Thoracic aorta (tissue), 2 donors: ENCODE data around the gene GSTT2B. TPM values are rescaled to one million over a fixed set of nuclear protein-coding genes. Genes with fewer than 3 reads are reported as not detected.
"Not testable (repeated sequence)": the region's sequence is repeated elsewhere in the genome, so short reads cannot be mapped to it uniquely, and the experiment has no call there.

Experiments used
- ATAC-seq: fragments of 150-250 bp; one replicate; pipeline ENCODE4 v1.8.0; 2017; ENCODE audit warnings: low read depth; ENCODE audit not compliant: insufficient number of reproducible peaks, low FRiP score
- DNase-seq: peaks from one replicate; pipeline ENCODE4 v3.0.0-alpha.2; 2020; ENCODE audit warnings: low spot score
- H3K27ac ChIP-seq, 2 donors: fragments of 200-600 bp; sonication (generic); 1 replicate in 1 of 2; 2 replicates in 1 of 2; pipeline ENCODE4 v1.5.1; 2016; ENCODE audit warnings: mild to moderate bottlenecking in 2 of 2, moderate library complexity in 2 of 2
- H3K27me3 ChIP-seq: fragments of 200-600 bp; sonication (generic); replicated peaks from 2 replicates; pipeline ENCODE4 v1.6.0; 2016; ENCODE audit warnings: mild to moderate bottlenecking; ENCODE audit not compliant: insufficient read depth
- H3K36me3 ChIP-seq: fragments of 200-600 bp; sonication (generic); one replicate; pipeline ENCODE4 v1.5.1; 2016
- H3K4me1 ChIP-seq, 2 donors: fragments of 200-600 bp; sonication (generic); 1 replicate in 1 of 2; 2 replicates in 1 of 2; pipeline versions ENCODE4 v1.5.1 to v1.6.0; 2016; ENCODE audit warnings: low read depth in 2 of 2, mild to moderate bottlenecking in 1 of 2; ENCODE audit not compliant: control insufficient read depth in 1 of 2
- H3K4me3 ChIP-seq: fragments of 200-600 bp; sonication (generic); 2 replicates; pipeline ENCODE4 v1.5.1; 2016; ENCODE audit warnings: mild to moderate bottlenecking
- H3K9me3 ChIP-seq: fragments of 200-600 bp; sonication (generic); 2 replicates; pipeline ENCODE4 v1.5.1; 2016
- CTCF ChIP-seq: fragments of 200-600 bp; sonication (generic); IDR thresholded peaks from one replicate; pipeline ENCODE4 v1.5.1; 2019; ENCODE audit warnings: antibody characterized with exemption
- total RNA-seq, 2 donors: library from RNA; depleted of rRNA; stranded (reverse); fragments of >200 nt; gene quantifications; one replicate each; pipeline versions ENCODE4 v1.1.0 to v1.2.3, GENCODE V29; 2016

Gene GSTT2B
- 1 to 10 TPM in 1 of 2 donors, not detected in 1; 3.6 TPM for total RNA-seq

- not testable (repeated sequence) for DNase-seq, H3K4me1 ChIP-seq, H3K4me3 ChIP-seq, H3K9me3 ChIP-seq, H3K36me3 ChIP-seq, ATAC-seq, H3K27me3 ChIP-seq, H3K27ac ChIP-seq
These were observed at the start of gene GSTT2B for GRCh38 chr22:23961084-23961771. TSS of gene GSTT2B (minus strand) at chr22:23961195. CDS start at chr22:23961131, 64 bp downstream.

GRCh38 chr22:24010018-24010391 lies 49.0 kb upstream of the GSTT2B start:
- Histone ChIP-seq H3K36me3 (no peaks in the 10 kb centered on the region), H3K27ac (no peak overlapping the region), H3K4me1 (peaks cover 17 to 32% of the 10 kb centered on the region in 2 donors), H3K27me3 (no peaks in the 10 kb centered on the region), H3K4me3 (no peak overlapping the region), H3K9me3 (no peaks in the 10 kb centered on the region)
- DNase-seq = no peak
- ATAC-seq = no peak
- no peak for TF ChIP-seq CTCF

- DNase-seq = no peak
- Histone ChIP-seq H3K4me3 (no peak overlapping the region), H3K9me3 (no peaks in the 10 kb centered on the region), H3K27me3 (no peaks in the 10 kb centered on the region), H3K27ac (no peak overlapping the region), H3K36me3 (no peaks in the 10 kb centered on the region), H3K4me1 (peaks cover 17 to 33% of the 10 kb centered on the region in 2 donors)
- TF ChIP-seq CTCF = no peak
- ATAC-seq = no peak
These were observed 48.4 kb upstream of the GSTT2B start for GRCh38 chr22:24009227-24010017.

GRCh38 chr22:24008381-24009226 lies 47.6 kb upstream of the GSTT2B start:
- H3K36me3 ChIP-seq = no peaks in the 10 kb centered on the region
- no peak for TF ChIP-seq CTCF
- no peak overlapping the region for H3K27ac ChIP-seq
- no peak for DNase-seq
- no peaks in the 10 kb centered on the region for H3K9me3 ChIP-seq
- ATAC-seq = no peak
- H3K4me1 ChIP-seq = peaks cover 17 to 31% of the 10 kb centered on the region in 2 donors
- H3K4me3 ChIP-seq = no peak overlapping the region
- no peaks in the 10 kb centered on the region for H3K27me3 ChIP-seq

GRCh38 chr22:24008022-24008283 lies 47.0 kb upstream of the GSTT2B start:
- no peaks in the 10 kb centered on the region for H3K36me3 ChIP-seq
- H3K27ac ChIP-seq = no peak overlapping the region
- TF ChIP-seq CTCF = no peak
- no peaks in the 10 kb centered on the region for H3K27me3 ChIP-seq
- ATAC-seq (no peak), DNase-seq (no peak)
- H3K4me3 ChIP-seq = no peak overlapping the region
- peaks cover 16 to 25% of the 10 kb centered on the region in 2 donors for H3K4me1 ChIP-seq
- H3K9me3 ChIP-seq = no peaks in the 10 kb centered on the region
